GM23338 (cell line): Measurements from ENCODE around the gene TRMT2A. TPM values are rescaled to one million over a fixed set of nuclear protein-coding genes. Genes with fewer than 3 reads are reported as not detected.

ENCODE experiments used
- ATAC-seq: fragments of 200-7000 bp; cut with Tn5 transposase; 3 replicates; pipeline ENCODE4 v1.9.1; 2020
- DNase-seq: peaks from one replicate; pipeline ENCODE4 v3.0.0-alpha.2; 2015; ENCODE audit warnings: low spot score
- H2AFZ ChIP-seq: fragments of 200-600 bp; sonication (generic); 2 replicates; pipeline ENCODE4 v1.8.0; 2016; ENCODE audit warnings: antibody characterized with exemption, mild to moderate bottlenecking, moderate library complexity
- H3F3A ChIP-seq: fragments of 200-600 bp; sonication (generic); replicated peaks from 2 replicates; pipeline ENCODE4 v1.8.0; 2017; ENCODE audit warnings: antibody characterized with exemption, mixed run types, low read depth
- H3K27ac ChIP-seq: fragments of 200-600 bp; sonication (generic); 2 replicates; pipeline ENCODE4 v1.6.1; 2016; ENCODE audit warnings: low read depth
- H3K27me3 ChIP-seq: fragments of 200-600 bp; sonication (generic); 2 replicates; pipeline ENCODE4 v1.8.0; 2016; ENCODE audit warnings: mild to moderate bottlenecking, mixed run types, moderate library complexity; ENCODE audit not compliant: insufficient read depth
- H3K36me3 ChIP-seq: fragments of 200-600 bp; sonication (generic); 2 replicates; pipeline ENCODE4 v1.8.0; 2016; ENCODE audit warnings: mild to moderate bottlenecking; ENCODE audit not compliant: insufficient read depth
- H3K4me1 ChIP-seq: fragments of 200-600 bp; sonication (generic); 2 replicates; pipeline ENCODE4 v1.8.0; 2016; ENCODE audit warnings: mild to moderate bottlenecking, moderate library complexity; ENCODE audit not compliant: insufficient read depth
- H3K4me2 ChIP-seq: fragments of 200-600 bp; sonication (generic); 2 replicates; pipeline ENCODE4 v1.7.1; 2017; ENCODE audit warnings: mixed run types
- H3K4me3 ChIP-seq: fragments of 200-600 bp; sonication (generic); 2 replicates; pipeline ENCODE4 v1.6.1; 2016; ENCODE audit warnings: mixed run types
- H3K79me2 ChIP-seq: fragments of 200-600 bp; sonication (generic); replicated peaks from 2 replicates; pipeline ENCODE4 v1.8.0; 2017; ENCODE audit warnings: mild to moderate bottlenecking; ENCODE audit not compliant: insufficient read depth
- H3K9me2 ChIP-seq: fragments of 200-600 bp; sonication (generic); 2 replicates; pipeline ENCODE4 v1.8.0; 2017; ENCODE audit not compliant: insufficient read depth
- H4K20me1 ChIP-seq: fragments of 200-600 bp; sonication (generic); replicated peaks from 2 replicates; pipeline ENCODE4 v1.8.0; 2017; ENCODE audit warnings: mild to moderate bottlenecking; ENCODE audit not compliant: insufficient read depth
- H3K27ac Mint-ChIP-seq: 2 replicates; pipeline ENCODE4 v1.8.0; 2020; ENCODE audit warnings: inconsistent platforms, mild to moderate bottlenecking, moderate library complexity, mixed read lengths
- H3K27me3 Mint-ChIP-seq: 3 replicates; pipeline ENCODE4 v1.8.0; 2022; ENCODE audit warnings: low read depth, mild to moderate bottlenecking, moderate library complexity, mixed read lengths, inconsistent platforms; ENCODE audit not compliant: insufficient read depth, poor library complexity
- H3K36me3 Mint-ChIP-seq: 3 replicates; pipeline ENCODE4 v1.8.0; 2021; ENCODE audit warnings: low read depth, mild to moderate bottlenecking, inconsistent platforms, moderate library complexity, mixed read lengths
- H3K4me1 Mint-ChIP-seq: 3 replicates; pipeline ENCODE4 v1.8.0; 2020; ENCODE audit warnings: mild to moderate bottlenecking, inconsistent platforms, mixed read lengths
- H3K4me3 Mint-ChIP-seq: 3 replicates; pipeline ENCODE4 v1.8.0; 2021; ENCODE audit warnings: moderate library complexity, mild to moderate bottlenecking, inconsistent platforms, mixed read lengths
- H3K9me3 Mint-ChIP-seq: 3 replicates; pipeline ENCODE4 v1.8.0; 2020; ENCODE audit warnings: moderate library complexity, mild to moderate bottlenecking, inconsistent platforms, mixed read lengths
- CREB1 ChIP-seq: fragments of 250-450 bp; sonication (Bioruptor Pico); IDR thresholded peaks from 2 replicates; pipeline ENCODE4 v1.5.0; 2020; ENCODE audit warnings: low read depth, mild to moderate bottlenecking, moderate library complexity
- EZH2 ChIP-seq: fragments of 200-600 bp; sonication (generic); IDR thresholded peaks from one replicate; pipeline ENCODE4 v1.8.0; 2017; ENCODE audit warnings: antibody characterized with exemption, mild to moderate bottlenecking, low read depth; ENCODE audit not compliant: unreplicated experiment
- EZH2phosphoT487 ChIP-seq: fragments of 200-600 bp; sonication (generic); IDR thresholded peaks from one replicate; pipeline ENCODE4 v1.8.1; 2018; ENCODE audit warnings: antibody characterized with exemption; ENCODE audit not compliant: unreplicated experiment
- JUNB ChIP-seq: IDR thresholded peaks from one replicate; pipeline ENCODE4 v1.6.1; 2016; ENCODE audit warnings: antibody characterized with exemption; ENCODE audit not compliant: unreplicated experiment
- NANOG ChIP-seq: IDR thresholded peaks from 2 replicates; pipeline ENCODE4 v1.6.1; 2016; ENCODE audit warnings: antibody characterized with exemption, borderline replicate concordance
- REST ChIP-seq: IDR thresholded peaks from one replicate; pipeline ENCODE4 v1.6.1; 2018; ENCODE audit warnings: antibody characterized with exemption; ENCODE audit not compliant: unreplicated experiment
- STAT1 ChIP-seq: IDR thresholded peaks from one replicate; pipeline ENCODE4 v1.6.1; 2016; ENCODE audit warnings: antibody characterized with exemption; ENCODE audit not compliant: unreplicated experiment
- ZNF114 ChIP-seq: fragments of 250-450 bp; sonication (Bioruptor Pico); IDR thresholded peaks from 2 replicates; pipeline ENCODE4 v1.5.0; 2020; ENCODE audit warnings: mild to moderate bottlenecking, moderate library complexity
- ZNF331 ChIP-seq: fragments of 250-450 bp; sonication (Bioruptor Pico); IDR thresholded peaks from 2 replicates; pipeline ENCODE4 v1.5.0; 2020; ENCODE audit warnings: low read depth, mild to moderate bottlenecking, moderate library complexity
- polyA plus RNA-seq: library from polyadenylated mRNA; unstranded; fragments of >200 nt; fragmentation: Nextera tagmentation; extraction: Ambion mirVana; gene quantifications from 2 replicates; pipeline ENCODE4 v1.2.1, GENCODE V29; 2016
- total RNA-seq: library from RNA; depleted of rRNA; stranded (reverse); fragments of >200 nt; shearing (Covaris generic); gene quantifications from 2 replicates; pipeline ENCODE4 v1.2.3, GENCODE V29; 2014
- TF ChIP-seq, protein P1 (sequence below): IDR thresholded peaks from 2 replicates; pipeline ENCODE4 v1.6.1; 2016; ENCODE audit warnings: antibody characterized with exemption
- TF ChIP-seq, protein P2 (sequence below), 2 experiments: fragments of 200-600 bp in 1 of 2; sonication (generic) in 1 of 2; conservative IDR thresholded peaks; 2 replicates each; pipeline versions ENCODE4 v1.5.1 to v1.6.1; 2016 to 2017; ENCODE audit warnings: antibody characterized with exemption in 2 of 2, low read depth in 2 of 2, mild to moderate bottlenecking in 2 of 2, moderate library complexity in 1 of 2

The TRMT2A gene
- total and polyA plus RNA-seq, 2 experiments from 2014 or later, result 41.3 to 61.3 TPM

DNA sequence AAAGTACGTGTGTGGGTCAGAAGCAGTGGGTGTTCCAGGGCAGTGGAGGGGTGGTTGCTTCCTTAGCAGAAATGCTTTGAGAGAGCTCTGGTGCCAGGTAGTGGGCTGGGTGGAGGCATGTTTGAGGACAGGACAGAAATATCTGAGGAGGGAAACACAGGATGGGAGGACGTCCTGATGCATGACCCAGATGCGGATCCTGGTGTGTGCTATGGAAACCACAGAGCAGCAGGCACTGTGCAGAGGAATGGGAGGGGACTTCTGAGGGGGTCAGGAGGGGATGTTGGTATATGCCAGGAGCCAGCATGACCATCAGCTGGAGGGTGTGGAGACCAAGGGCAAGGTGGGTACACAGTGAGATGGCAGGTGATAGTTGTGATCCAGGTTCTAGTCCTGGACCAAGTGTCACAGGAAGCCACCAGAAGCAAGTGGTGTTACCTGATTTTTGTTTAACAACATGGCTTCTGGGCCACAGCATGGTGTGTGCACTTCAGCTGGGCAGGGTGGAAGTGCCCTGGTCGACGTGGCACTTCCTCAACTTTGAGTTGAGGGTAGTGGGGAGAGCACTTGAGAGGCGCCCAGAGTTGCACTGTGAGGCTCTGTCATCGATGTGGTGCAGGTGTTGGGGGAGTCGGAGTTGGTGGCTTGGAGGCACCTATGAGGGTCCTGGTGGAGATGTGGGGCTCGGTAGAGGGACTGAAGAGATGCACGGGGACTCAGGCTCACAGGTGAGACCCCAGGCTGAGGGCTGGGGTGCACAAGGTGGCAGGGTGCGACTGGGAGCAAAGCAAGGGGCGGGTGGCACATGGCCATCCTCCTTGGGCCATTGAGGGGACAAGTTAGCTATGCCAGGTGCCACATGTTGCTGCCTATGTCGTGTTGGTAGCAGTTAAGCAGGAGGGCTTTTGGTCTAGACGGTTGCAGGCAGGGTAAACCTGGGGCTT, 29.4 kb downstream of the TRMT2A start:
- H3K27me3 Mint-ChIP-seq, result peaks cover 23% of the 10 kb centered on the region
- peaks cover 83% of the 10 kb centered on the region for H3K36me3 Mint-ChIP-seq
- ATAC-seq, result no peak
- no peak overlapping the region for H3K4me3 Mint-ChIP-seq
- no peaks in the 10 kb centered on the region for H3K9me2 ChIP-seq
- peaks cover 36% of the 10 kb centered on the region for H3F3A ChIP-seq
- H3K4me1 ChIP-seq, result peaks cover 9% of the 10 kb centered on the region; the same call in 1 of the 2 replicates
- TF ChIP-seq ZNF331 (CRISPR knock-in tag), result no peak
- no peak for TF ChIP-seq JUNB
- TF ChIP-seq, protein P1, sequence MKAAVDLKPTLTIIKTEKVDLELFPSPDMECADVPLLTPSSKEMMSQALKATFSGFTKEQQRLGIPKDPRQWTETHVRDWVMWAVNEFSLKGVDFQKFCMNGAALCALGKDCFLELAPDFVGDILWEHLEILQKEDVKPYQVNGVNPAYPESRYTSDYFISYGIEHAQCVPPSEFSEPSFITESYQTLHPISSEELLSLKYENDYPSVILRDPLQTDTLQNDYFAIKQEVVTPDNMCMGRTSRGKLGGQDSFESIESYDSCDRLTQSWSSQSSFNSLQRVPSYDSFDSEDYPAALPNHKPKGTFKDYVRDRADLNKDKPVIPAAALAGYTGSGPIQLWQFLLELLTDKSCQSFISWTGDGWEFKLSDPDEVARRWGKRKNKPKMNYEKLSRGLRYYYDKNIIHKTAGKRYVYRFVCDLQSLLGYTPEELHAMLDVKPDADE, result no peak
- no peak for TF ChIP-seq EZH2phosphoT487
- no peak for TF ChIP-seq NANOG
- no peak overlapping the region for H3K4me3 ChIP-seq
- no peak overlapping the region for H3K27ac Mint-ChIP-seq
- peaks cover 28% of the 10 kb centered on the region for H3K4me1 Mint-ChIP-seq
- H3K4me2 ChIP-seq, result no peak overlapping the region
- peaks cover 56% of the 10 kb centered on the region for H4K20me1 ChIP-seq
- H3K9me3 Mint-ChIP-seq, result no peaks in the 10 kb centered on the region
- DNase-seq, result no peak
- peaks cover 63% of the 10 kb centered on the region for H3K79me2 ChIP-seq
- H3K27me3 ChIP-seq, result no peaks in the 10 kb centered on the region
- no peak overlapping the region for H3K27ac ChIP-seq
- no peak overlapping the region for H2AFZ ChIP-seq
- H3K36me3 ChIP-seq, result peaks cover 45% of the 10 kb centered on the region

GRCh38 chr22:20086763-20087162, 30.3 kb downstream of the TRMT2A start:
- Mint-ChIP-seq H3K4me1 (peaks cover 32% of the 10 kb centered on the region), H3K27me3 (peaks cover 30% of the 10 kb centered on the region), H3K9me3 (no peaks in the 10 kb centered on the region; the same call in 2 of the 3 replicates), H3K27ac (no peak overlapping the region), H3K4me3 (no peak overlapping the region), H3K36me3 (peaks cover 77% of the 10 kb centered on the region)
- no peak for DNase-seq
- Histone ChIP-seq H3K4me1 (peaks cover 9% of the 10 kb centered on the region; the same call in 1 of the 2 replicates), H2AFZ (no peak overlapping the region), H3K79me2 (peaks cover 71% of the 10 kb centered on the region), H3K27me3 (no peaks in the 10 kb centered on the region), H3K9me2 (no peaks in the 10 kb centered on the region), H3K27ac (no peak overlapping the region), H3K36me3 (peaks cover 45% of the 10 kb centered on the region), H3K4me2 (no peak overlapping the region), H3F3A (peaks cover 36% of the 10 kb centered on the region), H3K4me3 (no peak overlapping the region), H4K20me1 (peaks cover 64% of the 10 kb centered on the region)
- ATAC-seq, result no peak
- TF ChIP-seq ZNF114 (CRISPR knock-in tag), result no peak
- no peak for TF ChIP-seq CREB1 (CRISPR knock-in tag)
- TF ChIP-seq EZH2, result no peak
- TF ChIP-seq, protein P2, sequence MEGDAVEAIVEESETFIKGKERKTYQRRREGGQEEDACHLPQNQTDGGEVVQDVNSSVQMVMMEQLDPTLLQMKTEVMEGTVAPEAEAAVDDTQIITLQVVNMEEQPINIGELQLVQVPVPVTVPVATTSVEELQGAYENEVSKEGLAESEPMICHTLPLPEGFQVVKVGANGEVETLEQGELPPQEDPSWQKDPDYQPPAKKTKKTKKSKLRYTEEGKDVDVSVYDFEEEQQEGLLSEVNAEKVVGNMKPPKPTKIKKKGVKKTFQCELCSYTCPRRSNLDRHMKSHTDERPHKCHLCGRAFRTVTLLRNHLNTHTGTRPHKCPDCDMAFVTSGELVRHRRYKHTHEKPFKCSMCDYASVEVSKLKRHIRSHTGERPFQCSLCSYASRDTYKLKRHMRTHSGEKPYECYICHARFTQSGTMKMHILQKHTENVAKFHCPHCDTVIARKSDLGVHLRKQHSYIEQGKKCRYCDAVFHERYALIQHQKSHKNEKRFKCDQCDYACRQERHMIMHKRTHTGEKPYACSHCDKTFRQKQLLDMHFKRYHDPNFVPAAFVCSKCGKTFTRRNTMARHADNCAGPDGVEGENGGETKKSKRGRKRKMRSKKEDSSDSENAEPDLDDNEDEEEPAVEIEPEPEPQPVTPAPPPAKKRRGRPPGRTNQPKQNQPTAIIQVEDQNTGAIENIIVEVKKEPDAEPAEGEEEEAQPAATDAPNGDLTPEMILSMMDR (conservative IDR thresholded peaks at IDR 0.05; ENCODE audit: low read depth in 2 of 2), result no peak
- no peak for TF ChIP-seq REST
- TF ChIP-seq JUNB, result no peak
- TF ChIP-seq STAT1, result no peak
- TF ChIP-seq, protein P1, result no peak
